Activated CD4-positive, CD25-positive, alpha-beta regulatory T cell treated with anti-CD3 and anti-CD28 coated beads, Interleukin-2, amount 50 U/mL, for 16 hours (primary cell): ENCODE measurements around the gene LAMA2.

Experiments used
- DNase-seq: peaks from one replicate; pipeline ENCODE4 v3.0.0-alpha.2; 2020; ENCODE audit warnings: low read depth, low spot score

LAMA2 gene

DNA sequence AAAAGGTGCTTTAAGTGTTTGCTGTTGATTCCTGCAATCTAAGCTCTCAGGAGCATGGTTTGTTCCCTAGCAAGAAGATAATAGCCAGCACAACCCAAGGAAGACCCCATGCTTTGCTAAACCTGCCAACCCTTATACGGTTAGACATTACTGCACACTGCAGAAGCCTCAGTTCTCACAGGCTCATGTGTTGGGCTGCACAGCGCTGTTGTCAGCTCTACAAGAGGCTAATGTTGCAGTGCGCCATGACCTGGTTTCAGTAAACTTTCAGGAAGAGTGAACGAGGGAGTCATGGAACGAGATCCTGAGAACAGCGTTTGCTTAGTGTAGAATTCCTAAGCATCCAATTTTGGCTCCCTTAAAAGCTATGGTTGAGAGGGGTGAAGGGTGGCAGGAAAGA lies 608.5 kb downstream of the LAMA2 start:
- DNase-seq = no peak

DNA sequence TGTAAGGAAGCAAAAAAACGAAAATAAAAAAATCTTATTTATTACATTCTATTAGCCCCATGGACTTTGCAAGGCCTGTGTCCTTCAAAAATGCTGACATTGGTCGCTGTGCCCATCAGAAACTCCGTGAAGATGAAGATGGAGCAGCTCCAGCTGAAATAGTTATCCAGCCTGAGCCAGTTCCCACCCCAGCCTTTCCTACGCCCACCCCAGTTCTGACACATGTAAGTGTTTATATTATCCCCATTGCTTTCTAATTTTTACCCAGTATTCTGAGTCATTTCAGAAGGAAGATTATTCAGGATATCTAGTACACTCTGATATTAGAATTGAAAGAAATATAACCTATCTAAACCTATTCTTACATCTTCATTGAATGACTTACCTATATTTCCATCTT lies 609.3 kb downstream of the LAMA2 start:
- DNase-seq = no peak

DNA sequence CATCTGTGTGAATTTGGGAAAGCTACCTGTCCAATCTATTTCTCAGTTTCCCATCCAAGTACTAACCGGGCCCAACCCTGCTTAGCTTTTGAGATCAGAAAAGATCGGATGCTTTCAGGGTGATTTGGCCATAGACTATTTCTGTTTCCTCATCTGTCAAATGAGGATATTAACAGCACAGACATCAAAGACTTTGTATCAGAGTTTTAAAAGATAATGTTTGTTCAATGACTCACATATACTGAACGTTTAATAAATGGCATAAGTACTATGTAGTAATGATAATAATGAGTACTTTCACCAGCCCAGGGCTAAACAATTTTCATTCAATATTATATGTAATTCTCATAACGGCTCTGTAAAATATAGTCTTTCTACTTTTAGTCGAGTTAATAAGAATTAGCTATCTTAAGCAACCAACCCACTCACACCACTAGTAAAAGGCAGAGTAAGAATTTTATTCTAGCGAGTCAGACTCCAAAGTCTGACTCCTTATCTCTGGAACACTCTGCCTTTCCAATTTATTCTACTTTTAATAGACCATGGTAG lies 610.5 kb downstream of the LAMA2 start:
- no peak for DNase-seq

DNA sequence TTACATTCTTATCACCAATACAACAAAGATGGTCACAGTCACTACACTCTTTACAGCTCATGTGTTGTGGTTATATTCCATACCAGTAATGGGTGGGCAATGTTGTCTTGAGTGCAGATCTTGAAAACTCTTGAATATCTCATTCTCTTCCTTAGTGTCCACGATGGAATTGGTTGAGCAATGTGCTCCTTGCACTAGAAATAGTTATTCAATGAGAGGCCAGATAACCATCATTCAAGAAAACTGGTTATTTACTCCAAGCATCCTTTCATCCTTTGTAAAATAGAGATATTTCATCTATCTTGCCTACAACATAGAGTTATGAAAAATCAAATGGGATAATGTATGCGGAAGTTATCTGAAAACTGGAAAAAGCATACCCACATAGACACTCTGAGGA lies 611.2 kb downstream of the LAMA2 start:
- no peak for DNase-seq

DNA sequence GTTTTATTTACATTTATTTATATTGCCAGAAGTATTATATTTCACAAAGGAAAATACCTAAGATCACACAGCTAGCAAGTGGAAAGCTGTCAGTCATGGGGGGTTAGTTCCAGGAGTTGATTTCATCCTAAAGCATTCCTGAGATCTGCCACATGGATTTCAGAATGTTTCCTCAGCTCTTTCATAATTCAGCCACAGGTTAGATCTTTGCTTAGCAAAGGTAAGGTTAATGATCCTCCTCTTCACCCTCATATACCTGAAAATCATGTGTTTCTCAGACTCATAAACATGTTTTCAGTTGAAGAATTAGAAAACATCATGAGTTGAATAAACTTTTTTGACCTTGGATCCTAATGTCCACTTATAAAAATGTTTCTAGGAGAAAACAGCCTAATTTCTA lies 611.6 kb downstream of the LAMA2 start:
- no peak for DNase-seq

DNA sequence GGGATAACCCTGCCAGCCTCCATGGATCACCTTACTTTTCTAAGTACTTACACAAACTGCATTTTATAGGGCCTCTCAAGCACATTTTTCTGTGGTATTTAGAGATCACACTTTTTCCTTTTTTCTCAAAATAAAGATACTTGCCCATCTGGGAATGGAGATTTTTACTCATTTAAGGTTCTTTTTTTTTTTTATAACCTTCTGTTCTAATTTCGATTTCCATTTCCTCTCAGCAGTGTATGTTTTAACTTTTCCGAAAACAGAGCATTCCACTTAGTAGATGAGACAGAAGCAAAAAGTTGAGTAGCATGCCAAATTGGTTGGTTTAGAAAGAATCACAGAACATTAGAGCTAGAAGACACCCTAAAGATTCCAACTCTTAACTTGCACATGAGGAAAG lies 612.7 kb downstream of the LAMA2 start:
- no peak for DNase-seq

DNA sequence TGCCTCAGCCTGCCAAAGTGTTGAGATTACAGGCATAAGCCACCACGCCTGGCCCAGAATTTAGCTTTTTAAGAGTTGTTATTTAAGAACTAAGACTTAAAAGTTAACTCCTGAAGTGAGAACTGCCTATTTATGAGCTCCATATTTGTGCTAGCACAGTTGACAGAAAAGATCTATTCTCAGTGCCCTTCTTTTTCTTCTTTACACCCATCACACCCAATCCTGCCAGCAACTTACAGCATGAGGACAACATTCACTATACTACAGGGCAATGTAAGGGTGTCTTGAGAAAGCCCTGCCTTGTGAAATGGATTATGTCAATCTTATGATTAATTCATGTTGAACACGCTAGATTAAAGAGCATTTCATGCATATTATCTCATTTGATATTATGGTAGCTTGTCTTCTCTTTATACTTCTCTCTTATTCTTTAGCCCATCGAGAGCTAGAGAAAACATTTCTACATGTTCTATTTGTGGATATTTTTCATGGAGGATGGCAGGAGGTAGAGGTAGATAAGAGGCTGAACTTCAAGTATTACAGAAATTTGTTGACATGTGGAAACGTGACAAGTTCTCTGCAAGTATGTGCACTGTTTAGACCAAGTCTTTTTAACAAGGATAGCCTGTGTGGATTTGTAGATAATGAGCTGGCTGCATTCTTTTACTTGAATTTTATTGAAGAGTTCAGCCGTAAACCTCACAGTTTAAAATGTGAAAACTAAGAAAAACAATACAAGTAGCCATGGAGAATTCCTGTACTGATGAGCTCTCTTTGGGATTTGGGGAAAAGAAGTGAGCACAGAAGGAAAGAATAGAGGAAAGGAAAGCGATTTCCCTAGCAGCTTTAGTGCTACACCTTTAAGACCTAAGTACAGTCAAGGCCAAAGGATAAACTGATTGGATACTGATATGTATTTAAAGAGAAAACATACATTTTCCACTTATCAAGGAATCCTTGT lies 614.8 kb downstream of the LAMA2 start:
- no peak for DNase-seq

DNA sequence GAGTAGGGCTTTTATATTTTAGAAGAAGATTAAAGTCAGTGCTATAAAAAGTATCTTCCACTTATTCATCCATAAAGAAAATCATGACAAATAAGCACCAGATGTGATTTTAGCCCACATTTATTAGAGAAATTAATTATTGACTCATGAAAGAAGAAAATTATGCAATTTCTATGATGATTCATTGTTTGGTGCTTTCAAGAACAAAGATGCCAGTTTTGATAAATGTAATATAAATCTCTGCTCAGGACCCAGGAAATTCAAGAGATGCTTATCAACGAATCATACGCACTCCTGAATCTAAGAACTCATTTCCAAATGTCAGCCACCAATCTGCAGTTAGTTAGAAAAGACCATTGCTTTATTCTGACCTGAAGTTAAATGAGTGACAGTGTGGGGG lies 615.6 kb downstream of the LAMA2 start:
- DNase-seq = no peak

DNA sequence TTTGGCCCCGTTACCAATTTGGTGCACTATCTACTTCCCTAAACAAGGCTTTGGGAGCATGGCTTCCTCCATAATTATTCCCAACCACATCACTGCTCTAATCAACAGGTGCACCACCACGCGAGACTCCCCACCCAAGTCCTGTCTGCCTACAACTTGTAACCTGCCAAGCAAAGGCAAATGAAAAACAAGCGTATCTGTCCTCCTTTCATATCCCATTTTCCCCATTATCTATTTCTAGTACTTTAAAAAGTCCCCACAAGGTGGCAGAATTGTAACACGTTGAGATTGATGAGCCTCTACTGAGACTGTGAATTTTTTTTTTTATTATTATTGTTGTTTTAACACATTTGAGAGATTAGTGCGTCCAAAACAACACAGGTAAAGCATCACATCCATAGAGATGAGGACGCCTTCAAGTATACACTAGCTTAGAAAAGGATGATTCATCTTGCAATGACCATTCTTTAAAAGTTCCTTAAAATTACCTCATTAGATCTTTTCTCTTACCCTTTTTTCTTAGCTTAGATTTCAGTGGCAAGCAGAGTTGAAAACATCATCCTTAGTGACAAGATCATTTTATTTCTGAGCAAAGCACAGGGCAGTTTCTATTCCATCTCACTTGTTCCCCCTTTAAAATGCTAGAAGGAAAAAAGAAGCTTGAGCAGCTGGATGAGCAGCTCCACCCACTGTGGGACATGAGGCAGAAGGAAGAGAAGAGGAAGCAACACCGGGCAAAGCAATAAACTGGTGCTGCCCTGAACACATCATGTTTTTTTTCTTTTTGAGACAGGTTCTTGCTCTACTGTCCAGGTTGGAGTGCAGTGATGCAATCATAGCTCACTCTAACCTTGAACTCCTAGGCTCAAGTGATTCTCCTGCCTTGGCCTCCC lies 616.3 kb downstream of the LAMA2 start:
- no peak for DNase-seq

DNA sequence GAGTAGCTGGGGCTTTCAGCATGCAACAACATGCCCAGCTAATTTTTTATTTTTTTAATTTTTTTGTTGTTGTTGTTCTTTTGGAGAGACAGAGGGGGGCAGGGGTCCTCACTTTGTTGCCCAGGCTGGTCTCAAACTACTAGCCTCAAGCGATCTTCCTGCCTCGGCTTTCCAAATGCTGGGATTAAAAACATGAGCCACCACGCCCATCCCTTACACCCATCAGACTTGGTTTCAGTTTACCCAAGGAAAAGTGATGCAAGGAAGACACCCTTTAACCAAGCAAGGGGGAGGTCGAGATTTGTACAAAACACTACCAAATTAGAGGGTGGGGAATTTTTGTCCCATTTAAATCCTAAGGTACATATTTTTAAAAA lies 616.9 kb downstream of the LAMA2 start:
- no peak for DNase-seq

DNA sequence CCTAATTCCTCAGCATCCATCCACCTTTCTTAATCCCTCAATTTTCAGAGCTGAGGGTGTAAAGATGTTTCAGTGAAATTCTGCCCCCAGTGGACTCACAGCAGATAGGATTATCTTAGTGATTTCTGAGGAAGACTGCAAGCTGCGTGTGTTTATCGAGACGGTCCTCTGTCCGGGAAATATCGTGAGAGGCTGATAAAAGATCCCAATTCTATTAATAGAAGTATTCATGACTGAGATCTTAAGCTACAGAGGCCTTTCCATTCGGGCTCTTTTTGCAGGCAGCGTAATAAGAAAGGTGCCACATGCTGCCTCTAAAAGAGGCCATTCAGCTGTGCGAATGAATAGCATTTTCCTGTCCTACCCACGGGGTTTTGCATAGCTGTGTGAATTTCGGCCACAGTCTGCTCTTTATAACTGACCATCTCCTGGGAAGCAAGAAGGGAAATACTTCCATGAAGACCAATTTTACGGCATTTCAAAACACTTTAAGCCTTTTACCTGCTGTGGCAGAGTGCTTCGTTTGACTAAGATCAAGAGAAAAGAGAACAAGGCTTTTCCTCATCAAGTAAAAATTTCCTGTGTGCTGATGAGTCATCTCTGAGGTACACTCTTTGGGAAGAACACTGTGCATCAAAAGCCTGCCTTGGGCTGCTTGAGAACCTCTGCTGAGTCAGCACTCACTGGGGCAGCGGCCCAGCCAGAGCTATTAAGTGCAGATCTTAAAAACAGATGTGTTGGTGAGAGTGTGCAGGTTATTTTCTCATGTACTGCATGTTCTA lies 618.2 kb downstream of the LAMA2 start:
- no peak for DNase-seq

DNA sequence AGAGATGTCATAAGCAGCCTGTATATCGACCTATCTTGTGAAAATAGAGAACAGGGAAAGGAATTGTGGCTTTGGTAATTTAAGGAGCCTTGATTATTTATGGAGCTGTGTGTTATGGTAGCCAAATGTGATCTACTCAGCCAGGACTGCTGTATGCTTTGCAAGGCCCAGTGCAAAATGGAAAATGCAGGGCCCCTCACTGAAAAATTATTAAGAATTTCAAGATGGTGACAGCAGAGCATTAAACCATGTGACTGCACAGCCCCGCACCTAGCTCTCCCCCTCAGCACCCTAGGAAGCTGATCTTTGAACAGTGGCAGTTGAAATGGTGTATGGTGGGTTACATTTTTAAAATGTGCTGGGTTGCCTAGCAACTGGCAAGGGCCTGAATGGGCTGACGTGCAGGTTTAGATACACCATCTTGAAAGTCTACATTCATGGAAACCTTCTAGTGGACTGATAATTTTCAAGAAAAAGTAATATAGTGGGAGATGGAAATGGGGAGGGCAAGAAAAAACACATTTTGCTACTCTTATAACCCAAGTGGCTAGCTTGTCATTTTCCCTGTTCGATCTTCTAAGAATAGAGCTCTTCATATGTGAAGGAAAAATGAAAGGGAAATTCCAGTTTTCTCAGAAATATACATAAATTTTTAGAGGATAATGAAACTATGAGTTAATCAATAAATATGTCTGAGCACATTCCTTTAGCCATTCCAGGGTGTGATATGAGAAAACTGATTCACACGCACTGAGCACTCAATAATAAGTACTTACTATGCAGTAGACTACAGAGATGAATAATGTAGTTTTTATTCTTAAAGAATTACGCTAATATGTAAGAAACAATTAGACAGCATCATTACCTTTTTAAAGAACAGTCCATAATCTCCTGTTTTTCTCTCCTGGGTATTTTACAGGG lies 619.1 kb downstream of the LAMA2 start:
- DNase-seq = no peak

DNA sequence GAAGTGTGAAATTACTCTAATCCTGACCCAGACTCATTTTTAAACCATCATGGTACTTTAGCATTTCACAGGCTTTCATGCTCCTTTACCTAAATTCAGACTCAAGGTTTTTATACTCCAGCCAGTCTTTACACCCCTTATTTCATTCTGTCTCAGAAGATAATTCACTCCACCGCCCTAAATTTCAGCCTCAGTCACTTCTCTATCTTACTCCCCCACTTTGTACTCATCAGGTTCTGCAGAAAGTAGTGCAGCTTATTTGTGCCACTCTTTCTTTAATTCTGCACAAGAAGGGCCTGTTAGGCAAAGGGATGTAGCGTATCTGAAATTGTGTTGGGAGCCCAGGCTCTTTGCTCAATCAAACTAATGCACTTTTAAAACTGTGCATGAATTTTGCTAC lies 621.5 kb downstream of the LAMA2 start:
- no peak for DNase-seq

DNA sequence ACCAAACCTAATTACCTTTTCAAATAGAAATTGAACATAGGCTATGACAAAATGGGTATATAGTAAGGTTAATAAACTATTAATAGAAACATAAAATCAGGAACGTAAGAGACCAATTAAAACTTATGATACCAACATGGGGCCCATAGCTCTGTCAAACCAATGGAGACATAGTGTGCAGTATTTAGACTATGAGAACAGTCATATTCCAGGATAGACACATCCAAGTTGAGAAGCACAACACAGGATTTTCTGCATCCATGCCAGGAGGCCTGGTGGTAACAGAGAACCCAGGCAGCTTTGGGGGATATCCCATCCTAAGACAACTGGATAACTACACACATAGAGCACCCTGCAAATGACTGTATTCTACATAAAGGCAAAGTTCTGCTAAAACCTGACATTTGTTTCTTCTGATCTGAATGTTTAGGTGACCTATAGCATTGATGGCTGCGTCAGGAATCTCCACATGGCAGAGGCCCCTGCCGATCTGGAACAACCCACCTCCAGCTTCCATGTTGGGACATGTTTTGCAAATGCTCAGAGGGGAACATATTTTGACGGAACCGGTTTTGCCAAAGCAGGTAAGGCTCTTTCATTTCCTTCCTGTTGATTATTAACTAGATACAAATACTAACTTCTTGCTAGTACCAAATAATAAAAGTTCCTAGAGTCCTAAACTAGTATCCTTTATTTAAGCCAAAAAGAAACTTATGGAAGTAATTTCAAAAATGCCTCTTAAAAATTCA lies 624.3 kb downstream of the LAMA2 start:
- DNase-seq = no peak

DNA sequence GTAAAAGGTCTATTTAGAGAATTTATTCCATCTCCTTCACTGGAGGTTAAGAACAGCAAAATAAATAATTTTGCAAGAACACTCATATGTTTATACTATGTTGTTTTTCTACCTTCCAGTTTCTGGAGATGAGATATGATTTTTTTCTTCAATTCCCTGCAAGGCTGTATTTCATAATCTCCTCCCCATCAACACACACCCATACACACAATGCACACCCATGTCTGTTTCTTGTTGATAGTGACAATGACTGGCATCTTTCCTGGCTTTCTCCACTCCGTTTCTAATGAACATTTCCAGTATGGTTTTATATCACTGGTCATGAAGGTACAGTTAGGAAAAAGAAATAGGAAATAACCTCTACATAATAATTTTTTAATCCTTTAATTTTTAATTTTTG lies 624.9 kb downstream of the LAMA2 start:
- no peak for DNase-seq

DNA sequence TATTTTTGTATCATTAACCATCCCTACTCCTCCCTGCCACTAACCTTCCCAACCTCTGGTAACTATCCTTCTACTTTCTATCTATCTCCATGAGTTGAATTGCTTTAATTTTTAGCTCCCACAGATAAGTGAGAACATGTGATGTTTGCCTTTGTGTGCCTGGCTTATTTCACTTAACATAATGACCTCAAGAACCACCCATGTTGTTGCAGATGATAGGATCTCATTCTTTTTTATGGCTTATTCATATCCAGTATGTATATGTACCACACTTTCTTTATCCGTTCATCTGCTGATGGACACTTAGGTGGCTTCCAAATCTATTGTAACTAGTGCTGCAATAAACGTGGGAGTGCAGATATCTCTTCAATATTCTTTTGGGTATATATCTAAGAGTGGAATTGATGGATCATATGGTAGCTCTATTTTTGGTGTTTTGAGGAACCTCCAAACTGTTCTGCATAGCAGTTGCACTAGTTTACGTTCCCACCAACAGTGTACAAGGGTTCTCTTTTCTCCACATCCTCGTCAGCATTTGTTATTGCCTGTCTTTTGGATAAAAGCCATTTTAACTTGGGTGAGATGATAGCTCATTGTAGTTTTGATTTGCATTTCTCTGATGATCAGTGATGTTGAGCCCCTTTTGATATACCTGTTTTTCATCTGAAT lies 625.7 kb downstream of the LAMA2 start:
- DNase-seq = no peak

DNA sequence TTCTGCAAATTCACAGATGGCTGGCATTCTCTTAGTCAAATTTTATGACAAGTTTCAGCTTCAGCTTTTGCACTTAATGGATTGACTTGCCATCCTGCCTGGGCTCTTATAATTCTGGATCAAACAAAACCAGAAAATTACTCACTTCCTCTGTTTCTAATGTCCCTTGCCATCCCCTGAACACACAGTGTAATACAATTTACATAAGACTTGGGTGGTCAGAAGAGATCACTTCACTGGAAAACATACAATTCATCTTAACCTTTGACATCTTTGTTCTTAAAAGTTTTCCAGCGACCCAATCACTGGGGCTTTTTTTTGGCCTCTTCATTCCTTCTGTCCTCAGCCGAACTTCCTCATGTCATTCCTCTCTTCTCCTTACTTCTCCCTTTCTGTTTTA lies 628.0 kb downstream of the LAMA2 start:
- no peak for DNase-seq

DNA sequence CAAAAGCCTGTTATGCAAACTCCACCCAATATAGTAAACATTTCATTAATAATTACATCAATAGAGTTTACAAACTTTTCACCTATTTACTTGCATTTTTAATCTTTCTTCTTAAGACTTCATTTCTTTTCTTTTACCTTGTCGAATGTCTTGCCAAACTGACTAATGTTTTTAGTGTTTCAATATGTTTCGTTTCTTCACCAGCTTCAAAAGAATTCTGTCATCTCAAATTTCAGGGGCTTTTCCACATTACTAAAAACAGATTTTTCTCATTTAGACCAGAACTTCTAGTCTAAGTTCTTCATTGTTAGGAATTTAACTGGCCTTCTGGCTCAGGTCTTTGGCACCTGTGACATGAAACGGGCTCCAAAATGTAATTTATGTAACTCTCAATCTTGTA lies 630.5 kb downstream of the LAMA2 start:
- no peak for DNase-seq

DNA sequence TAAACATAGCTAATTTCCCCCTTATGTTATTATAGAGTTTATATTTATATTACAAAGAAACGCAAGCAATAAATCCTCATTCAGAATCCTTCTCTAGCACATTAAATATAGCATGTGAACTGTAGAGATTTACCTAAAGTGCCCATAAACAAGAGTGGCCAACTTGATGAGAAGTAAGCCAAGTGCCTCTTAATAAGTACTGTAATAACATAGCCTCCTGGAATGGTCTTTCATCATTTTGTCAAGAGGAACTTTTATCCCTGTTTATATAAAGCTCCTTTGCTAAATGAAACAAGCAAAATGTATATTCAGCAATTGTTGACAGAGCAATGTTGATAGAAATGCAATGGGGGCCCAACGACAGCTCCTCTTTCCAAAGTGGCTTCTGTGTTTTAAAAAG lies 632.1 kb downstream of the LAMA2 start:
- no peak for DNase-seq
